Measurements from ENCODE around the gene TNPO1. TPM values are rescaled to one million over a fixed set of nuclear protein-coding genes. Genes with fewer than 3 reads are reported as not detected.

TNPO1 gene
- total and polyA plus RNA-seq, 2 of the 13 experiments (the other 11 are each of a cell fraction or from before 2014, with no cell fraction given) = 26.7 to 123 TPM

DNA sequence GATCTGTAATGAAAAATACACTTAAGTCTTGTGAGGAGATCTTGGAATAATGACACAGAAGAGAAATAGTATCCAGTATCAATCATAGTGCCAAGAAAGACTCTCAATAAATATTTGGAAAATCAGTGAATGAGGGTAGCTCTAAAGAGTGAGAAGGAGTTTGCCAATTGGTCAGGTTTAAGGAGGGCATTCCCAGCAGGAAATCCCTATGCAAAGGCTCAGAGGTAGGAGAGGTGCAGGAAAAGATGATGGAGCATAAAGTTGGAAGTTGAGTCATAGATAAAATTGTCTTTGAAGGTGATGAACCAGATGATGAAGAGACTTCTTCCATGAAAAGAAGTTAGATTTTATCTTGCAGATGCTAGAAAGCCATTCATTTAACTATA, 27.8 kb downstream of the TNPO1 start:
- in situ Hi-C loops (cut with HindIII; ENCODE audit: extremely low pct_ligation_motif_present, low pct_unique_long_range_greater_than_20kb) (no loop called here), intact Hi-C loops (cut with micrococcal nuclease; ENCODE audit: unreplicated experiment) (no loop called here)
- H3K4me1 ChIP-seq (ENCODE audit: insufficient read depth, low read length) = peaks cover 9% of the 10 kb centered on the region
- FAIRE-seq (no peak), DNase-seq (ENCODE audit: low spot score) (no peak), ATAC-seq (no peak)
- H3K9ac ChIP-seq (ENCODE audit: insufficient read depth, low read depth, low read length) = no peak overlapping the region
- no peaks in the 10 kb centered on the region for H3K9me3 ChIP-seq (ENCODE audit: low read length)
- CTCF ChIA-PET (ENCODE audit: low intra/inter-chr PET ratio, low total read pairs) = no interaction called here
- H3K4me2 ChIP-seq (ENCODE audit: low read depth, low read length) = no peak overlapping the region
- H3K27me3 ChIP-seq (ENCODE audit: control insufficient read depth in 1 of 2, insufficient read depth in 2 of 2, low read length in 2 of 2) = no peaks in the 10 kb centered on the region; a peak in 1 of 5 replicates
- H3K79me2 ChIP-seq (ENCODE audit: insufficient read depth, low read length) = peaks cover 15% of the 10 kb centered on the region
- no peak overlapping the region for H2AFZ ChIP-seq (ENCODE audit: low read length)
- H4K20me1 ChIP-seq (ENCODE audit: insufficient read depth, low read length) = peaks cover 5% of the 10 kb centered on the region
- no peaks in the 10 kb centered on the region for H3K36me3 ChIP-seq (replicated peaks in 1 of 2; ENCODE audit: control insufficient read depth in 1 of 2, insufficient read depth in 2 of 2, low read length in 2 of 2)
- H3K27ac ChIP-seq (ENCODE audit: extremely low read length, insufficient read depth, low read length) = no peak overlapping the region
- POLR2A ChIA-PET = no interaction called here
- no peak overlapping the region for H3K4me3 ChIP-seq (replicated peaks in 1 of 3; ENCODE audit: insufficient read depth in 1 of 3, low read depth in 2 of 3, low read length in 3 of 3)
- no TSS peak for BruUV-seq (replicated peaks)
- TF ChIP-seq RNF2 (conservative IDR thresholded peaks at IDR 0.05; ENCODE audit: low read depth) = no peak
- TF ChIP-seq STAG1 (CRISPR knock-in tag; IDR thresholded peaks at IDR 0.05) = no peak

DNA sequence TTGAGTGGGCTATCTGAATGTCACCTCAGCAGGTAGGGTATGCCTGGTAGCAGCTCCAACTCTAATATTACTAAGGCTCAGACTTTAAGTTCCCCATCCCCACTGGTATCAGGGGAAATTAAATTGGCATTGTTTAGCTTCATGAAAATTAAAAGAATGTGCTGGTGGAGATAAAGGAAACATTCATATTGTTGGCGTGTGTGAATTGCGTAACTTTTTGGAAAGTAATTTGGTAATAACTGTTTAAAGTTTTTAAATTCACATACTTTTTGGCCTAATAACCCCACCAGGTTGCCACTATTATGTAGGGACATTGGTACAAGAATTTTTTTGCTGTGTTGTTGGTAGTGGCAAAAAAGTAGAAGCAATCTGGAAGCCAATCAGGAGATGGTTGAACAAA, 29.4 kb downstream of the TNPO1 start:
- Histone ChIP-seq H3K4me2 (ENCODE audit: low read depth, low read length) (no peak overlapping the region), H3K4me1 (ENCODE audit: insufficient read depth, low read length) (peaks cover 18% of the 10 kb centered on the region), H2AFZ (ENCODE audit: low read length) (no peak overlapping the region), H4K20me1 (ENCODE audit: insufficient read depth, low read length) (peaks cover 20% of the 10 kb centered on the region), H3K9ac (ENCODE audit: insufficient read depth, low read depth, low read length) (no peak overlapping the region), H3K36me3 (replicated peaks in 1 of 2; ENCODE audit: control insufficient read depth in 1 of 2, insufficient read depth in 2 of 2, low read length in 2 of 2) (no peaks in the 10 kb centered on the region), H3K27me3 (ENCODE audit: control insufficient read depth in 1 of 2, insufficient read depth in 2 of 2, low read length in 2 of 2) (no peaks in the 10 kb centered on the region; a peak in 1 of 5 replicates), H3K9me3 (ENCODE audit: low read length) (no peaks in the 10 kb centered on the region), H3K79me2 (ENCODE audit: insufficient read depth, low read length) (peaks cover 32% of the 10 kb centered on the region), H3K27ac (ENCODE audit: extremely low read length, insufficient read depth, low read length) (no peak overlapping the region), H3K4me3 (replicated peaks in 1 of 3; ENCODE audit: insufficient read depth in 1 of 3, low read depth in 2 of 3, low read length in 3 of 3) (no peak overlapping the region)
- ATAC-seq (no peak), DNase-seq (ENCODE audit: low spot score) (no peak), FAIRE-seq (no peak)
- in situ Hi-C loops (cut with HindIII; ENCODE audit: extremely low pct_ligation_motif_present, low pct_unique_long_range_greater_than_20kb) (no loop called here), intact Hi-C loops (cut with micrococcal nuclease; ENCODE audit: unreplicated experiment) (no loop called here)
- CTCF ChIA-PET (ENCODE audit: low intra/inter-chr PET ratio, low total read pairs) = no interaction called here
- POLR2A ChIA-PET = no interaction called here
- TF ChIP-seq ZNF761 (CRISPR knock-in tag; conservative IDR thresholded peaks at IDR 0.05) (no peak), CEBPB (IDR thresholded peaks at IDR 0.05; ENCODE audit: borderline replicate concordance, low read depth, low read length) (peak; percentile 81), ZNF552 (CRISPR knock-in tag; IDR thresholded peaks at IDR 0.05; ENCODE audit: borderline replicate concordance) (no peak), HDAC6 (IDR thresholded peaks at IDR 0.05; ENCODE audit: low read depth, low read length) (no peak), ZNF207 (IDR thresholded peaks at IDR 0.05; ENCODE audit: borderline replicate concordance) (no peak), ZNF235 (CRISPR knock-in tag; IDR thresholded peaks at IDR 0.05; ENCODE audit: borderline replicate concordance) (no peak)
- TF ChIP-seq, protein P1, sequence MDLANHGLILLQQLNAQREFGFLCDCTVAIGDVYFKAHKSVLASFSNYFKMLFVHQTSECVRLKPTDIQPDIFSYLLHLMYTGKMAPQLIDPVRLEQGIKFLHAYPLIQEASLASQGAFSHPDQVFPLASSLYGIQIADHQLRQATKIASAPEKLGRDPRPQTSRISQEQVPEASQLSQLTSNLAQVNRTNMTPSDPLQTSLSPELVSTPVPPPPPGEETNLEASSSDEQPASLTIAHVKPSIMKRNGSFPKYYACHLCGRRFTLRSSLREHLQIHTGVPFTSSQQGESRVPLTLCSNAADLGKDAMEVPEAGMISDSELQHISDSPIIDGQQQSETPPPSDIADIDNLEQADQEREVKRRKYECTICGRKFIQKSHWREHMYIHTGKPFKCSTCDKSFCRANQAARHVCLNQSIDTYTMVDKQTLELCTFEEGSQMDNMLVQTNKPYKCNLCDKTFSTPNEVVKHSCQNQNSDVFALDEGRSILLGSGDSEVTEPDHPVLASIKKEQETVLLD (CRISPR knock-in tag; IDR thresholded peaks at IDR 0.05; ENCODE audit: low read depth) = no peak
- 92% methylated on average over 2 of the region's 2 CpGs for WGBS (ENCODE audit: low lambda C conversion rate)
- no TSS peak for BruUV-seq (replicated peaks)
